Naive B cell (primary cell): ENCODE measurements around the gene METTL2A. TPM values are rescaled to one million over a fixed set of nuclear protein-coding genes. Genes with fewer than 3 reads are reported as not detected.
"Not testable (repeated sequence)": the region's sequence is repeated elsewhere in the genome, so short reads cannot be mapped to it uniquely, and the experiment has no call there.

Experiments used
- ATAC-seq, 2 donors: fragments of 150-1000 bp; cut with Tn5 transposase; 2 replicates each; pipeline ENCODE4 v1.10.0; 2021; ENCODE audit warnings: low read depth in 2 of 2, mild to moderate bottlenecking in 2 of 2, moderate library complexity in 2 of 2
- DNase-seq: peaks from one replicate; pipeline ENCODE4 v3.0.0; 2022
- H3K27ac Mint-ChIP-seq, 6 donors: one replicate each; pipeline ENCODE4 v1.8.0; 2020 to 2022; ENCODE audit warnings: mild to moderate bottlenecking in 6 of 6, mixed read lengths in 6 of 6, moderate library complexity in 5 of 6, inconsistent platforms in 2 of 6
- H3K27me3 Mint-ChIP-seq, 3 donors: one replicate each; pipeline ENCODE4 v1.8.0; 2021 to 2022; ENCODE audit warnings: mixed read lengths in 3 of 3, mild to moderate bottlenecking in 1 of 3
- H3K36me3 Mint-ChIP-seq, 2 donors: one replicate each; pipeline ENCODE4 v1.8.0; 2020 to 2022; ENCODE audit warnings: mixed read lengths in 2 of 2, inconsistent platforms in 1 of 2, mild to moderate bottlenecking in 1 of 2
- H3K4me1 Mint-ChIP-seq, 3 donors: one replicate each; pipeline ENCODE4 v1.8.0; 2020 to 2022; ENCODE audit warnings: mixed read lengths in 3 of 3, inconsistent platforms in 1 of 3, mild to moderate bottlenecking in 1 of 3, moderate library complexity in 1 of 3
- H3K4me3 Mint-ChIP-seq, 8 donors: one replicate each; pipeline ENCODE4 v1.8.0; 2020 to 2022; ENCODE audit warnings: mild to moderate bottlenecking in 8 of 8, mixed read lengths in 8 of 8, moderate library complexity in 8 of 8, inconsistent platforms in 2 of 8
- H3K9me3 Mint-ChIP-seq, 7 donors: one replicate each; pipeline ENCODE4 v1.8.0; 2020 to 2022; ENCODE audit warnings: mixed read lengths in 7 of 7, mild to moderate bottlenecking in 5 of 7, inconsistent platforms in 2 of 7, moderate library complexity in 1 of 7
- polyA plus RNA-seq, 6 donors: library from polyadenylated mRNA; unstranded; fragments of 300-500 nt; fragmentation: Illumina TruSeq; gene quantifications; one replicate each; pipeline ENCODE4 v1.2.3, GENCODE V29; 2021; ENCODE audit warnings: low read depth in 6 of 6

METTL2A gene
- polyA plus RNA-seq, 6 donors from 2014 or later, result 8.0 to 14.4 (median 9.4) TPM

DNA sequence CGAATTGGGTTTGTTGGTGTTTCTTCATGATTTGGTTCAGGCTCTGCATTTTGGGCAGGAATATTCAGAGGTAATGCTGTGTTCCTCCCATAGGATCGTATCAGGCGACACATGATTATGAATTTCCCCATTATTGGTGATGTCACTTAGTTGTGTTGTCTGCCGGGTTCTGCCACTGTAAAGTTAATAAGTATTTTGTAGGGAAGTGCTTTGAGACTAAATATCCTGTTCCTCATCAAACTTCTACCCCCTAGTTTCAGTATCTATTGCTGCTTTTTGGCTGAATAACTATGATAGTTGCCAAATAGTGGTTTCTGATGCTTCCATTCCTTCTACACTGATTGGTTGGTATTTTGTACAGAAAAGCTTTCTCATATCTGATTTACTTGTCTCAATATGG lies 28.5 kb downstream of the METTL2A start:
- H3K36me3 Mint-ChIP-seq, H3K9me3 Mint-ChIP-seq, H3K27me3 Mint-ChIP-seq: not testable (repeated sequence)
- DNase-seq (peak; percentile 14), ATAC-seq (peak; percentile 72 to 73)
- peak overlapping the region; percentile 69 to 97 (median 90) for H3K27ac Mint-ChIP-seq
- peak overlapping the region in 6 of 8 donors; percentile 18 to 78 (median 56) for H3K4me3 Mint-ChIP-seq
- H3K4me1 Mint-ChIP-seq, result peaks cover 19 to 45% (median 27%) of the 10 kb centered on the region in 3 donors

DNA sequence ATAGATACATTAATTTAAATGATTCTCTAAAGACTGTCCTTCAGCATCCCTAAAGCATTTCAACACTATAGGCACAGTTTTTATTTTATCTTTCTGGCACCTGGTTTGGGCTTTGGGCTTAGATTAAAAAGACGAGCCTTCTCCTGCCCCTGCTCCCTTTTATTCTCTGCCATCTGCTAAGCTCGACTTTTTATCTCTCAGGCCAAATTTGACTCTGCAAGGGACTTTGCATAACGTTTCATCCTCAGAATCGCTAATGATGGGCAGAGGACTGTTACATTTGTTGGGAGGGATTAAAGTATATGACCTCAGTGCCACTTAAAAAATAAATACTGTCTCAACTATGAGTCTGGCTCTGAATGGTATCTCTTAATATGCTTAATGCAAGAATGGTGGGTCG lies 29.3 kb downstream of the METTL2A start:
- H3K4me1 Mint-ChIP-seq, result peaks cover 19 to 48% (median 27%) of the 10 kb centered on the region in 3 donors
- H3K4me3 Mint-ChIP-seq, result peak overlapping the region in 6 of 8 donors; percentile 35 to 85 (median 78)
- not testable (repeated sequence) for H3K36me3 Mint-ChIP-seq, H3K27me3 Mint-ChIP-seq, DNase-seq, H3K9me3 Mint-ChIP-seq, ATAC-seq
- peak overlapping the region; percentile 17 to 97 (median 86) for H3K27ac Mint-ChIP-seq

DNA sequence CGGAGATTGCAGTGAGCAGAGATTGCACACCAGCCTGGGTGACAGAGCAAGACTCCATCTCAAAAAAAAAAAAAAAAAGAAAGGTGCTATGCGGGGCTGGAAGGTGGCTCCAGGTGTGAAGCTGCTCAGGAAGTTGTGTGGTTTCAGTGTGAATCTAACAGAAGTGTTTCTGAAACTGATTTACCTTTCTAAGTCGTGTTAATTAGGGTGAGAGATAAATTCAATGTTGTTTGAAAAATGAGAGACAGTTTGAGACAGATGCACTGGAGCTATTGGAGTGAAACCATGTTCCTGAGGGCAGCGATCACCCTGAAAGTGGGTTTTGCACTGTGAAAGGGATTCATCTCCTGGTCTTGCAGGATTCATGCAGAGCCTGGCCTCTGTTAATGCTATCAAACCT lies 30.0 kb downstream of the METTL2A start:
- peak overlapping the region; percentile 53 to 85 (median 78) for H3K4me3 Mint-ChIP-seq
- ATAC-seq, result peak in 1 of 2 donors; percentile 14
- not testable (repeated sequence) for H3K36me3 Mint-ChIP-seq

DNA sequence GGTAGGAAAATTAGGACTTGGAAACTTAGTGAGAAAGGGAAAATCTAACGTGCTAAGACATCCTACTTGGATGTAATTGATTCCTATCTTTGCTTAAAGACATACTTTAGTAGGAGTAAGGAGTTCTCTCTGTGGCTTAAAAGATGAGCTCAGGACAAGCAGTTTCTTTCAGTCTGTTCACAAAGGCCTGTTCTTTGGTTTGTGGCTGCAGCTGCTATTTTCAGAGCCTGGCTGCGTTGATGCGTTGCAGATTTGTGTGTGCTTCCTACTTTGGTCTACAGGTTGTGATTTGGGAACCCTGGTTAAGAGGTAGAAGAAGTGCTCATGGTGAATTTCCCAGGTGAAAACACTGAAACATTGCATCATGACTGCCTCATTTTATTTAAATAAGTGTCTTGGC lies 30.4 kb downstream of the METTL2A start:
- H3K36me3 Mint-ChIP-seq, H3K27me3 Mint-ChIP-seq, DNase-seq, H3K9me3 Mint-ChIP-seq: not testable (repeated sequence)
- peak; percentile 67 to 74 for ATAC-seq
- H3K27ac Mint-ChIP-seq, result peak overlapping the region; percentile 18 to 93 (median 81)
- H3K4me1 Mint-ChIP-seq, result peaks cover 19 to 57% (median 27%) of the 10 kb centered on the region in 3 donors
- peak overlapping the region; percentile 53 to 85 (median 78) for H3K4me3 Mint-ChIP-seq

More for the DNA sequence above, 30.0 kb downstream of the METTL2A start:
- Mint-ChIP-seq H3K27ac (peak overlapping the region; percentile 18 to 93 (median 81)), H3K4me1 (peaks cover 19 to 54% (median 27%) of the 10 kb centered on the region in 3 donors)
- DNase-seq, H3K27me3 Mint-ChIP-seq, H3K9me3 Mint-ChIP-seq: not testable (repeated sequence)

DNA sequence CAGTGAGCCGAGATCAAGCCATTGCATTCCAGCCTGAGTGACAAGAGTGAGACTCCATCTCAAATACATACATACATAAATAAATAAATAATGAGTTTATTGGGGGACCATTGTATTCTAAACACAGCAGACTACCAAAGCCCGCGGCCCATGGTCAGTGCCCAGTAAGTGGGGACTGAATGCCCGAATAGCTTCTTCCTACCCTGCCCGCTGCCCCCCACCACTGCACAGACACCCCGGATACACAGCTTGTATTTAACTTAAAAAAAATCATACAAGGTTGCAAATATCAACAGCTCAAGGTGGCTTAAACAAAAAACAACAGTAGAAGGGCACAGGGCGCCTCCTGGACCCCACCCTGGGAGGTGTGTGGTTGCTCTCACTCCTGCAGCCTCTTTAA lies 32.3 kb downstream of the METTL2A start:
- Mint-ChIP-seq H3K4me1 (peaks cover 23 to 66% (median 27%) of the 10 kb centered on the region in 3 donors), H3K4me3 (peak overlapping the region in 1 of 8 donors; percentile 59), H3K27me3 (no peaks in the 10 kb centered on the region), H3K36me3 (peaks cover 0 to 3% of the 10 kb centered on the region in 2 donors), H3K27ac (peak overlapping the region in 2 of 6 donors; percentile 60 to 69), H3K9me3 (no peaks in the 10 kb centered on the region)
- ATAC-seq (no peak), DNase-seq (no peak)

DNA sequence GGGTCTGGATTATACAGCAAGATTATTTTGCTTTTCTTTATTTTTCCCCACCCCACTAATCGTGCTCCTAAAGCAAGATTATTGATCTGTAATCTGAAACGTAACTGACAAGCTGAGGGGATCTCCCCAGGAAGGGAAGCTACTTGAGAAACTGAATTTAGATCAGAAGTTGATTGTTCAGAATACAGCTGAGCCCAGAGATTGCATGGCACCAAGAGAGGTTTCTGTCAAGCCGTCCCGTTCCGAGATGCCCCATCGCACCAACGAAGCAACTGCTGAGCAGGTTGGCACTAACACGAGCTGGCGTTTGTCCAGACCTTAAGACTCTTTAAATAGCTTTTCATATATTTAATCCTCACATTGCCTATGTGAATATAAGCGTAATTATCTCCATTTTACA lies 34.8 kb downstream of the METTL2A start:
- H3K9me3 Mint-ChIP-seq, H3K36me3 Mint-ChIP-seq, DNase-seq, ATAC-seq, H3K27me3 Mint-ChIP-seq: not testable (repeated sequence)
- peaks cover 16 to 58% (median 18%) of the 10 kb centered on the region in 3 donors for H3K4me1 Mint-ChIP-seq
- H3K27ac Mint-ChIP-seq, result peak overlapping the region in 4 of 6 donors; percentile 43 to 81 (median 56)
- H3K4me3 Mint-ChIP-seq, result peak overlapping the region in 5 of 8 donors; percentile 43 to 81 (median 64)

DNA sequence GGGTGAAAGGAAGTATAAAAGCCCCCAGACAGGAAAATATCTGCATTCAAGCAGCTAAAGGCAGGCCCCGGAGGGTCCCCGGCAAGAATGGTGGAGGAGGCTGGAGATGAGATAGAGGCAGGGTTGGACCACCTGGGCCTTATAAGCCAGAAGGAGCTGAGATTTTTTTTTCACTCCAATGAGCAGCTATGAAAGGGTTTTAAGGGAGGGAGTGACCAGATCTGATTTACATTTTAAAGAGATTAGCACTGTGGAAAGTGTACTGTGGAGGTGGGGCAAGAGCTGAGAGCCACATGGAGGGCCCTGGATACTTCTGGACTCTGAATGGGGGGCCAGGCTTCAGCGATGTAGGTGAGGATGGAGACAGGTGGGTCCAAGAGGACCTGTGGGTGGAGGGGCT lies 40.7 kb downstream of the METTL2A start:
- H3K4me3 Mint-ChIP-seq, DNase-seq, H3K9me3 Mint-ChIP-seq, H3K27me3 Mint-ChIP-seq, ATAC-seq, H3K36me3 Mint-ChIP-seq: not testable (repeated sequence)
- Mint-ChIP-seq H3K27ac (peak overlapping the region in 1 of 6 donors; percentile 97), H3K4me1 (peaks cover 5 to 15% (median 9%) of the 10 kb centered on the region in 3 donors)

DNA sequence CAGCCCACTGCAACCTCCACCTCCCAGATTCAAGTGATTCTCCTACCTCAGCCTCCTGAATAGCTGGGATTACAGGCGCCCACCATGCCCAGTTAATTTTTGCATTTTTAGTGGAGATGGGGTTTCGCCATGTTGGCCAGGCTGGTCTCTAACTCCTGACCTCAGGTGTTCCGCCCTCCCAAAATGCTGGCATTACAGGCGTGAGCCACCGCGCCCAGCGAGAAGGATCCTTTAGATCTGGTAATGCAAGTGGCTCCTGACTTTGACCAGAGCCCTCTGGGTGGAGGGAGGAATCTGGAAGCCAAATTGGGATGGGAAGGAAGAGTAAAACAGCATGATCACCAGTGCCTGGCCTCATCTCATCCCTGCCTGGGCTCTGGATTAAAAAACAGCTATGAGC lies 41.6 kb downstream of the METTL2A start:
- not testable (repeated sequence) for ATAC-seq

DNA sequence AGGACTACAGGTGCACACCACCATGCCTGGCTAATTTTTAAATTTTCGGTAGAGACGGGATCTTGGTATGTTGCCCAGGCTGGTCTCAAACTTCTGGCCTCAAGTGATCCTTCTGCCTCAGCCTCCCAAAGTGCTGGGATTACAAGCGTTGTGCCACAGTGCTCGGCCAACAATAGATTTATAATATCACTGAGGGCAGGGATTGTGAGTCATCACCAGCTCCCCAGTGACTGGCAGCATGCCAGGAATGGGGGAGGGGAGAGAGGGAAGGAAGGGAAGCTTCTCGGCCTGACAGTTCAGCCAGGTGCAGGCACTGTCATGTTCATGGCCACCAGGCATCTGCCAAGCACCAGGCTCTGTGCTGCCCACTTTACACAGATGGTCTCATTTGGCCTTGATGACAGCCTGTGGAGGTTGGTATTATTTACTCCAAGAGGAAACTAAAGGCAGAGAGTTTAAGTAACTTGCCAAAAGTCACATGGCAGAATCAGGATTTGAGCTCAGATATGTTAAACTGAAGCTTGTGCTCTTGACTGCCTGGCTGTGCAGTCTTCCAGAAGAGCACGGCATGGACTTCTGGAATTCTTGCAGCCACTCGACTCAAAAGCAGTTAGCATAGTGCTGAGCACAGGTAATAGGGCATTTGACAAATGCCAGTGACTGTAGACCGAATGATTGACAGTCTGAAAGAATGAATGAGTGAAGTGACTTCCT lies 47.1 kb downstream of the METTL2A start:
- H3K27me3 Mint-ChIP-seq, H3K9me3 Mint-ChIP-seq, DNase-seq, H3K36me3 Mint-ChIP-seq, H3K4me3 Mint-ChIP-seq: not testable (repeated sequence)
- H3K27ac Mint-ChIP-seq, result peak overlapping the region in 4 of 6 donors; percentile 21 to 83 (median 64)
- peak in 1 of 2 donors; percentile 38 for ATAC-seq
- H3K4me1 Mint-ChIP-seq, result peaks cover 4 to 11% (median 10%) of the 10 kb centered on the region in 3 donors

More for the DNA sequence above, 41.6 kb downstream of the METTL2A start:
- not testable (repeated sequence) for H3K36me3 Mint-ChIP-seq, DNase-seq, H3K27ac Mint-ChIP-seq, H3K4me3 Mint-ChIP-seq, H3K4me1 Mint-ChIP-seq, H3K27me3 Mint-ChIP-seq, H3K9me3 Mint-ChIP-seq

DNA sequence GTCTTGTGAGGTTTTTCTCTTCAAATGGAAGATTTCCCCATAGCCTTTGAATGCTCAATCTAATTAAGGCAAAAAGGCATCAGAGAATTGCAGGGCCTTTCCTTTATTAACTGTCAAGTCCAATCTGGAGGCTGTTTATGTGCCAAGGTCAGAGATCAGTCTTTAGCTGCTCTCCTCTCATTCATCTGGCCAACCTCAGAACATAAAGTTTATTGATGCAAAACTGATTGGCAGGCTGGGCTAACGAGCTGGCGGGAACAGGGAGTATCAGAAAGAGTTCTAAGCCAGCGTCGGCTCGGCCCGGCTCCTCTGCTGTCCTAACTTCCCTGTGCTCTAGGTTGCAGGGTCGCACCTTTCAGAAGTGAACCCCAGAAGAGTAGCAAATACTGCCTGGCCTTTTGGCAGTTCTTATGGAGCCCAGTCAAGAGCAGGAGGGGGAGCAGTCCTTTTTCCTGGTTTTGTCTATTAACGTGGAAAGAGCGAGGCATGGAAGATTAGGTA lies 47.7 kb downstream of the METTL2A start:
- Mint-ChIP-seq H3K27ac (peak overlapping the region in 1 of 6 donors; percentile 47), H3K4me1 (peaks cover 4 to 11% (median 10%) of the 10 kb centered on the region in 3 donors)
- H3K9me3 Mint-ChIP-seq, H3K4me3 Mint-ChIP-seq, DNase-seq, ATAC-seq, H3K27me3 Mint-ChIP-seq, H3K36me3 Mint-ChIP-seq: not testable (repeated sequence)

DNA sequence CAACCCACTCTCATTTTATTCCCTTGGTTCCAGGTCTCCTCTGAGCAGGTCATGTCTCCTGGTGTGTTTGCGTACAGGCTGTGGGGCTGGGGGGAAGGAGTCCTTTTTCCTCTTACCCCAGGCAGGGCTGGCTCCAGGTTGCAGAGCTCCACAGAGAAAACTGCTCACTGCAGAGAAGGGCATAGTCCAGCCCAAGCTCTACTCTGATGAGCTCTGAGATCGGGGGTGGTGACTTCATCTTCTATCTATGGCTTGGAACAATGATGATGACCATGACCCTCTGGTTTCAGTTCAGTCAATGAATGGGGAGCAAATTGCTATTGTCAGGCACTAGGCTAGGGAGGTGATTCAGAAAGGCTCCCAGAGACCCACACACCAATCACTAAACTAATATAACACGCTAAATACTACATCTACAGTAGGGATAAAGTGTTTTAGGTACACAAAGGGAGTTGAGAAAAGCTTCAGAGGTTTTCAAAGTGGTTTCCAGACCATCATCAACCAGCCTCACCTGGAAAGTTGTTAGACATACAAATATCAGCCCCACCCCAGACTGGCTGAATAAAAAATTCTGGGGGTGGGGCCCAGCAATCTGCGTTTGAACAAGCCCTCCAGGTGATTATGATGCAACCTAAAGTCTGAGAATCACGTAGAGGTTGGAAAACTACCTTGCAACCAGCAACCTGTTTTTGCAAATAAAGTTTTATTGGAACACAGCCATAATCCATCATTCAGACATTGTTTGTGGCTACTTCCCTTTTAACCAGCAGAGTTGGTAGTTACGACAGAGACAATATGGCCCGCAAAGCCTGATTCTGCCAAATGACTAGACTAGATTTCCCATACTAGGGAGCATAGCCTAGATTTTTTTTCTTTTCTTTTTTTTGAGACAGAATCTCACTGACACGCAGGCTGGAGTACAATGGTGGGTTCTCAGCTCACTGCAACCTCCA lies 49.6 kb downstream of the METTL2A start:
- not testable (repeated sequence) for H3K4me3 Mint-ChIP-seq, H3K27me3 Mint-ChIP-seq, H3K36me3 Mint-ChIP-seq, ATAC-seq, DNase-seq, H3K9me3 Mint-ChIP-seq
- Mint-ChIP-seq H3K4me1 (peaks cover 8 to 21% (median 19%) of the 10 kb centered on the region in 3 donors), H3K27ac (peak overlapping the region in 1 of 6 donors; percentile 34)

DNA sequence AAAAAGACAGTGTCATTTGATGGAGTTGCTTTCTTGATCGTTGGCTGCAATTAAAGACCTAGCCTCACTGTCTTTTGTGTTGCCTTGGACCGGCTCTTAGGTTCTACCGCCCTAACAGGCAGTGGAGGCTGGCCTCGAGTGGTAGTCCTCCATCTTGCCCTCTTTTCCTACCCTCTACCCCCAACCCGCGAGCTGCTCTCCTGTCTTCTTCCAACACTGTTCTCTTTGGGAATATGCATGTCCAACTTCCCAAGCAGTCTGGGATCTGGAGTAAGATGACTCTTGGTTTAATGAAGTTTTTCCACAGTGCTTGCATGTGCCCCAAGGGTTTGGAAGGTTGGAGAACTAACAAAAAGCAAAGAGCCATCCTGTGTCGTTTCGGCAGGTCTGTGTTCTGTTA lies 53.4 kb downstream of the METTL2A start:
- not testable (repeated sequence) for DNase-seq

More for the DNA sequence above, 53.4 kb downstream of the METTL2A start:
- H3K27ac Mint-ChIP-seq, result peak overlapping the region in 3 of 6 donors; percentile 75 to 95 (median 84)
- peak overlapping the region; percentile 76 to 94 (median 86) for H3K4me3 Mint-ChIP-seq
- H3K4me1 Mint-ChIP-seq, result peaks cover 15 to 37% (median 31%) of the 10 kb centered on the region in 3 donors
- H3K36me3 Mint-ChIP-seq, H3K9me3 Mint-ChIP-seq, H3K27me3 Mint-ChIP-seq, ATAC-seq: not testable (repeated sequence)
